HG02678 (cell line): Measurements from ENCODE around the gene IRS2.

Source experiments
- ATAC-seq: cut with Tn5 transposase; IDR thresholded peaks from one replicate; pipeline ENCODE4 v1.9.1; 2021; ENCODE audit warnings: mild to moderate bottlenecking, moderate library complexity; ENCODE audit not compliant: unreplicated experiment

IRS2 gene

GRCh38 chr13:109759609-109760008 is 26.8 kb downstream of the IRS2 start:
- no peak for ATAC-seq

- ATAC-seq: no peak
Measured at GRCh38 chr13:109758937-109759480, 27.4 kb downstream of the IRS2 start.

DNA sequence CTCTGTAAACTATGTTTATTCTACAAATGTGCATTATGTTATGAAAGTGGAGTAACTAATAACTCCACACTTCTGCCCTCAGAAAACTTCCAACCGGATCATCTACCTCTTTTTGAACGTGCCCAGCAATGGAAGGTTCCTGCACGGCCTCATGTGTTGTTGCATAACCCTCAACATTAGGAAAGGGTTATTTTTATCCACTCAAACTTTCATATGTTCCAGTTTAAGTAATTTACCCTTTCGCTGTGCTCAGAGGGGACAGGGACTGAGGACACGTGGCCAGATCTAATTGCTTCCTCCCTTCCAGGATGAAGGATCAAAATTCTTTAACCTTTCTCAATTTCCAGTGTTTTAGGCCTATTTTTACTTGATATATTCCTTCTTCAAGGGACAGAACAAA is 29.6 kb downstream of the IRS2 start:
- no peak for ATAC-seq

- ATAC-seq: no peak
Measured at GRCh38 chr13:109755997-109756396, 30.4 kb downstream of the IRS2 start.

- no peak for ATAC-seq
Measured at GRCh38 chr13:109755551-109755950, 30.8 kb downstream of the IRS2 start.

- ATAC-seq: no peak
Measured at GRCh38 chr13:109751477-109751876, 34.9 kb downstream of the IRS2 start.

DNA sequence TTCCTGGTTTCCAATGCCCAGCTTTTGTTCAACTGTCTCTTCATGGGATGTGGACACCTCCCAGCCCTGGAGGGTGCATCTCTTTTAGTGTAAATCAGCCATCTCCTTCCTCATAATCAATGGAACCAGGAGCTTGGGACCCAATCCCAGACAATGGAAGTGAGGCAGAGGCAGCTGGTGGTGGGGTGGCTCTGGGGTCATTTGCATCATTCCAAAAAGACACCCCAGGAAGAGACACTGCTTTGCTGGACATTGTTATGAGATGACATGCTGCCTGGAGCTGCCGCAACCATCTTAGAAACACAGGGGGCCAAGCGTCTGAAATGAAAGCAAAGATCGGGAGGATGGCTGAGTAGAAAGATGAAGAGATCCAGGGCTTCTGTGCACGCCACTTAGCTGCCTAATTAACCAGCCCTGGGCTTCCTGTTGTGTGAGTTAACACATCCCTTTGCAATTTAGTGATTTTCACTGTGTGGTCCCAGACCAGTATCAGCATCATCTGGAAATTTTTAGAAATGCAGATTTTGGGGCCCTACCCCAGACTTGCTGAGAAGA is 36.1 kb downstream of the IRS2 start:
- no peak for ATAC-seq

- ATAC-seq: no peak
Measured at GRCh38 chr13:109749365-109749764, 37.0 kb downstream of the IRS2 start.

GRCh38 chr13:109748677-109749076 is 37.7 kb downstream of the IRS2 start:
- no peak for ATAC-seq

- ATAC-seq: no peak
Measured at GRCh38 chr13:109747524-109747923, 38.9 kb downstream of the IRS2 start.

- ATAC-seq: no peak
Measured at GRCh38 chr13:109746364-109746763, 40.0 kb downstream of the IRS2 start.

DNA sequence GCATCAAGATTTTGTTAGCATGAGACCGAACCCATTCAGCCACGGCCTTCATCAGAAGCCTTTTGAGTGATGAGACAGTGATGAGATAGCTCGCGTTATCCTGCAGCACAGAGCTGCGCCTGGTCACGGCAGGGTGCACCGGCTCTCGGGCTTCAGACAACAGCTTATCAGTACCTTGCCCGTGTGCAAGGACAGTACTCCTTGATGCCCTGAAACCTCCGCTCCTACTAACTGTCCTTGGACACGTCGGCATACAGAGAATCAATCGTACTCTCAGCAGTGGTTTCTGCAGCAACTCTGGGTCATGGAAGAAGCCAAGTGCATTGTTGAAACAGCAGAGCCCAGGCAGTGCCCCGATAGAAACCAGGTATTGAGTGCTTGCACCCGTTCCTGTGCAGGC is 40.7 kb downstream of the IRS2 start:
- ATAC-seq: no peak

GRCh38 chr13:109745060-109745459 is 41.3 kb downstream of the IRS2 start:
- no peak for ATAC-seq

DNA sequence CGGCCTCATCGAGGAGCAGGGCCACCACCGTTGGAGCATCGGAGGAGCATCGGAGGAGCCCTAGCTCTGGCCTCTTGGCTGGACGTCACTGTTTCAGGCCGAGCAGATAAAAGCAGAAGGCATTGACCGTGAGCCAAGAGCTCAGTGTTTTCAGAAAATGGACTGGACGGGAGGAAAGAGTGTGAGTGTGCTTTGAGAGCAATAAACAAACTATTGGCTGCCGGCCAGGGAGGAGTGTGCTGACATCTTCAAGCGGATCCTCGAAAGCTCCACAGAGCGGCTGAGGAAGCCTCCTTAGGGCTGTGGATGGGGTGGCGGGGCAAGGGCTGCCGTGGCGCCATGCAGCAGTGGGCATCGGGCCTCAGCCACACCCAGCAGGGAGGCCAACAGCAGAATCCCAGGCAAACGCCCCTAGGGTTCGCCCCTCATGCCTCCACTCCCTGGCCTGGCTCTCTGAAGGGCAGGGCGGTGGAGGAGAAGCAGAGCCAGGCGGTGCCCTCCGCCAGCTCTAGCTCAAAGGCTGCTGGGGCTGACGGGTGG is 41.8 kb downstream of the IRS2 start:
- no peak for ATAC-seq

DNA sequence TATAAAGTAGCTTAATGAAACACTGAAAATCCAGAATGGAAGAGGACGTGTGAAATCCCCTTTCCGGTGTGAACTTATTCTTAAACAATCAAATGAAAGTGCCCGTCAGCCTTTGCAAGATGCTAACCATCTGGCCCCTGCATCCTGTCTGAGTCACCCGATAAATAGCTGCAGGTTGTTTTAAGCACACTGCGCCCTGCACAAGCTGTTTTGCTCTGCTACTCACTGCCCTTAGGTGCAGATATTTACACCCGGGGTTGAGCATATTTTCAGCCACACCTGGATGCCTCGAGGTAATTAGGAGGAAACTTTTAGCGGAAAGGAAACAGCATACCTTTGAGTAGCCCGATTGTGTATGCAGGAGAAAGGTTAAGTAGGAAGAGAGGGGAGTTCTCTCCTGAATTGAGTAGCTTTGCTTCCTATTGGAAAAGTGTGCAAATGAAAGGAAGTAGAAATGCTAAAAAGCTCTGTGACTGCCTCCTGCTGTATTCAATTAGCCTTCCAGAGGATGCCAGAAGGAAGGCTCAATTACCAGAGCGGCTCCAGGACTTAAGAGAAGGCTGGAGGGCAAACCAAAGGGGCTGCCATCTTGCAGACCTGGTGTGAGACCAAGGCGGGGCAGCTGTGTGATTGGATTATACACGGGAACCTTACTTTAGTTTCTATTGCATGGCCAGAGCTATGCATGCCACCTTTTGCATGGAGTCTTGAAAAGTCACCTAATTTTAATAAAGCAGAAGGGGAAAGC is 42.5 kb downstream of the IRS2 start:
- ATAC-seq: no peak

DNA sequence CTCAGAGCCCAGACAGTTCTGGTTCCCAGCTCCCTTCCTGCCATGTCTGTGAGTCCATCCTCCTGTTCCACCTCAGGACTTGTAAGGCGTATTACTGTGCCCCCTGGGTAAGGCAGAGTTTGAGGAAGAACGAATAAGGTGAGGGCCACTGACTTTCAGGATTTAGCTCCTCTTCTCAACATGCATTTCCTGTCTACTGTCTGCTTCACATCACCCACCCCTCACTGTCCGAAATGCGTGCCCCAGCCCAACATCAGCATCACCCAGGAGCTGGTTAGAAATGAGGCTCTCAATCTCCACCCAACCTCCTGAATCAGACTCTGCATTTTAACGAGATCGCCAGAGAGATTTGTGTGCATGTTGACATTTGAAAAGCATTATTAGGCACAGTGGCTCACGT is 44.4 kb downstream of the IRS2 start:
- no peak for ATAC-seq

- ATAC-seq: no peak
Measured at GRCh38 chr13:109740721-109741120, 45.7 kb downstream of the IRS2 start.

- ATAC-seq: no peak
Measured at GRCh38 chr13:109740121-109740520, 46.3 kb downstream of the IRS2 start.

DNA sequence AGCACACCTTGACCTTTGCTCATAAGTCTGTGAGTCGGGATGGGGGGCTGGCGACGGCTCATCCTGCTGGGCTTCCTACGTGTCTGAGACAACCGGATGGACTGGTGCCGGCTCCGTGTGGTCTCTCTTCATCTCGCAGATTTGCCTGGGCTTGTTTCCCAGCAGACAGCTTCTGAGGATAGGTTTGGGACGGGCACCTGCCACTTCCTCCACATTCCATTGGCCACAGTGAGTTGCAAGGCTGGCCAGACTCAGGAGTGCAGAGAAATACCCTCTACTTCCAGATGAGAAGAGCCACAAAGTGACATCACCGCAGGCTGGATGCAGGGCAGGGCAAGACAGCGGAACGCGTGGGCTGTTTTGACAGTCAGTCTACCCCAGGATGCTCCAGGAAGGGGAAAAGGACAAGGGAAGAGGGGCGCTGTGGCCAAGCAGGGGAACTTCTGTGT is 48.1 kb downstream of the IRS2 start:
- no peak for ATAC-seq

- ATAC-seq: no peak
Measured at GRCh38 chr13:109737606-109738005, 48.8 kb downstream of the IRS2 start.

DNA sequence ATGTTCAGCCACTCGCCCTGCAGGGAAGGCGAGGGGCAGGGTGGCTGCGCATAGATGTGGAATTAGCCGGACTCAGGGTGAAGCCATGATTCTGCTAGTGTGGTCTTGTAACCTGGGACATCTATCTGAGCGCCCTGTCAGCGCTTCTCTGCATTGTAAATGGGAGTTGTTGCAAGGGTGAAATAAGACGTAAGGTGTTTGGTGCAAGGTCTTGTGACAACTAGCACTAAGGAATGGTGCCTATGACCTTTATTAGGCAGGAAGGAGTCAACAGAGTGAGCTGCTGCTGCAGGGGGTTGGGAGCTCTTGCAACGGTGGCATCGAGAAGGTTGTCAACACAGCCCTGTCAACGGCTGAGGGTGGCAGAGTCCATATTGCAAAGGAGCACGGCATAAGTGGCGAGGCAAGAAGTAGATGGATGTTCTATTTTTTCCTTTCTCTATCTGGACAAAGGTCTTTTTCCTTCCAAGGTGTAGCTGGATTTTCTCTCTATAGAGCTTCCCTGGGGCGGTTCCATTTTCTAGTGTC is 49.3 kb downstream of the IRS2 start:
- ATAC-seq: no peak

DNA sequence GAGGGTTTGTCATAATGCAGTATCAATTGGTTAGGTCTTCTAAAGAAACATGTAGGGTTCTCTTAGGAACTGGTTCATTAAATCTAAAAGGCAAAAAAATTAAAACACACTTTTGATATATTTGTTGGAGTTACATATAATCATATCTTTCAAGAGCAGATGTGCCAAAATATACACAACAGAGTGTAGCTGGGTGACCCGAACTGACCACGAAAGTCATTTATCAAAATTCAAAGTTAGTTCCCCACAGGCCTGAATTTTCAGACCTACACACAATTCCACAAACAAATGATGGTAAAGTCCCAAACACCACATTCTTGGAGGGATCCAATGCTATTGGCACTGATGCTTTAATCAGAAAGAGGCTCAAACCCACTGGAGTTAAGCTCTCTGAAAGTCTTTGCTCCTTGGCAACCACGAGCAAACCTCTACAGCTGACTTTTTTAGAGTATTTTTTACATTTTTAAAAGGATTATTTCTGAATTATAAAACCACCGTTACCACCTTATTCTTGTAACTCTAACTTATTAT is 50.9 kb downstream of the IRS2 start:
- ATAC-seq: no peak
